ENCODE results near the gene PRKCE.

Gene PRKCE

GRCh38 chr2:46098621-46099062, 447.2 kb downstream of the PRKCE start:
- DNase-seq: no peak

- no peak for DNase-seq
Measured at GRCh38 chr2:46101557-46102220, 450.2 kb downstream of the PRKCE start.

- DNase-seq: no peak
Measured at GRCh38 chr2:46106690-46107089, 455.2 kb downstream of the PRKCE start.

GRCh38 chr2:46114996-46115395, 463.5 kb downstream of the PRKCE start:
- no peak for DNase-seq

GRCh38 chr2:46116150-46116549, 464.7 kb downstream of the PRKCE start:
- DNase-seq: no peak

DNA sequence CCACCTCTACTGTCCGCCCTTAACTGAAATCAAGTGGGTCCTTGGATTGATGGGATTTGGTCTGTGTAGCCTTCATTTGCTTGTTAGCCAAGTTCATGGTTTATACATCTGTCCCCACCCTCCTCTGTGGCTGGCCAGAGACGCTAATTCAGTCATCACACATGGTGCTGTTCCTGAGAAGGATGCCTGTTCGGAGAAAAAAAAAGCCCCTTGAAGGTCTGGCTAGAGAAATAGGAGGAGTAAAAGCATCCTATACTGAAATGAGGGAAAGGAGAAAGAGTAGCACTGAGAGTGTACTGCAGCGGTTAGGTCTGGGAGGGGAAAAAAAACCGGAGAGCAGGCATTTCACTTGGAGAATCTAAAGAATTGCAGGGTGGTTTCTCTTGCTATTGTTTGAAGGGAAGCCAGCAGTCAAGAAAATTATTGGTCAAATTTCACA, 465.1 kb downstream of the PRKCE start:
- no peak for DNase-seq

DNA sequence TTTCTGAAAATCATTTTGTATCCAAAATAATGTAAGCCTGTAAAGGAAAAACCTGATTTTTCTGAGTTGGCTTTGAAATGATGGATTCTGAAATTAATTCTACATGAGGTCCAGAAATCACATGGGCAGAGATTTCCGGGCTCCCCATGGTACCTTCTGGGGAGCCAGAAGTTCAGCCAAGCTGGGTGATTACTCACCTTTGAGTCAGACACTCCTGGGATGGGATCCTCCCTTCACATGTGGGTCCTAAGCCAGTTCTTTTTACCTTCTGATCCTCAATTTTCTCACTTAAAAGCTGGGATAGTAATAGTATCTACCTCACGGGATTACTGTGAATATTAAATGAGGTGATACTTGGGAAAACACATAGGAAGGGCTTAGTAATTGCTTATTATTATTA, 465.9 kb downstream of the PRKCE start:
- DNase-seq: no peak

- DNase-seq: no peak
Measured at GRCh38 chr2:46117994-46118393, 466.5 kb downstream of the PRKCE start.

DNA sequence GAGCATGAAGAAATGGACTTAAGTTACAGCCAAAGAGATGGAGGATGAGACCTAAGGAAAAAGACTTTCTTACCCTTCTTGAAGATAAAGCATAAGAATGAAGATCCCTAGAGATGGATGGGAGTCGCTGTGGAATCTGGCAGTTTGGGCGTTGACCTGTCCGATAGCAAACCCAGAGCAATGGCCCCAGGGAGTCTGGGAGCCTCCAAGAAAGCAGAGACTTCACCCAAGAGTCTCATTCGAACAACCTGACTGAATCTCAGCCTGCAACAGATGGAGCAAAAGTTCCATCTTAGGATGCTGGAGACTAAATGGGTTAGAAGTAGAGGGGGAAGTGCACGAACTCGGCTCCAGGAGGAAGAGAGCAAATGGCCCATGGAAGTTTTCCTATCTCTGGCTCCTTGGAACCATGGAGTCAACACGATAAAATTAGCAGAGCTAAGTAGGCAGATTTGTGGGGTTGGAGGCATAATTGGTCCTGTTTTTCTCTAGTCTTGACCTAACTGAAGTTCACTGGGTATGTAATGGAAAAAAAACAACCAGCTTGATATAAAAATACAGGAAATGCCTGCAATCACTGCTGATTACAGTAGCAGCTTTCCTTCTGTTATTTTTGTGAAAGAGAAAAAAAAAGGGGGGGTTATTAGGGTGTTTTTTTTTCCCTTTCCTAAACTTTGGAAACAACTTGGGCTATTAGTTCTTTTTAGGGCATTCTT, 467.3 kb downstream of the PRKCE start:
- no peak for DNase-seq

- DNase-seq: no peak
Measured at GRCh38 chr2:46119453-46119852, 468.0 kb downstream of the PRKCE start.

GRCh38 chr2:46120792-46121555, 469.5 kb downstream of the PRKCE start:
- no peak for DNase-seq

GRCh38 chr2:46122318-46122976, 471.0 kb downstream of the PRKCE start:
- DNase-seq: no peak

DNA sequence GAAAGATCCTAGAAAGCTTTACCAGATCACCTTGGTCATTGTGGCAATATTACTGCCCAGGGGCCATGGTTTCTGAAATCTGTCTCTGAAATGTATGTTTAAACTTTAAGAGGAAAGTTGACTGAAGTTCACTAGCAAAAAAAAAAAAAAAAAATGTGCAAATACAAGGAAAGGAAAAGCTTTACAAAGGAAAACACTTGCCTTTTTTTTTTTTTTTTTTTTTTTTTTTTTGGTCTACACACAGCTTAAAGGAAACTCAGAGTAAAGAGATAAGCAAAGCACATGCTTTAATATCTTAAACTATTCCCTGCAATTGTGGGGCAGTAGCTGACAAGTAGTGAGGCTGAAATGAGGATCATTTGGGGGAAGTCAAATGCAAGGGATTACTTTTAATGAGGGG, 471.5 kb downstream of the PRKCE start:
- no peak for DNase-seq

DNA sequence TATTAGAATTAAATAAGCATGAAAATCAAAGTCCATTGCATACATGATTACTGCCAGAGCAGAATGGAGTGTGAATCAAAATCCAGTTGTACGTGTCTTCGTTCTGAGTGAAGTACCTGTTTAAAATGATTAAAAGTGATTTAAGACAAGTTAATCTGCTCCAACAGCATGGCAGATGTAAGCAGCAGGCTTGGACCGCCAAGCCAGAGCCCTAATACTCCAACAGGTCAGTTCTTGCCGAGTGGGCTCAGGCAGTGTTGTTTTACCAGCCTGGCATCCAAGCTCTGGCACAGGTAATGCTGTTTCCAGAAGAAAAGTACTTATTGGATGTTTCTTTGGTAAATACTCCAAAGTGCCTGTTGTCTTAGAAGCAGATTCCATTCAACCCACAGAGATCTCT, 474.3 kb downstream of the PRKCE start:
- no peak for DNase-seq

GRCh38 chr2:46126571-46126970, 475.1 kb downstream of the PRKCE start:
- DNase-seq: no peak

DNA sequence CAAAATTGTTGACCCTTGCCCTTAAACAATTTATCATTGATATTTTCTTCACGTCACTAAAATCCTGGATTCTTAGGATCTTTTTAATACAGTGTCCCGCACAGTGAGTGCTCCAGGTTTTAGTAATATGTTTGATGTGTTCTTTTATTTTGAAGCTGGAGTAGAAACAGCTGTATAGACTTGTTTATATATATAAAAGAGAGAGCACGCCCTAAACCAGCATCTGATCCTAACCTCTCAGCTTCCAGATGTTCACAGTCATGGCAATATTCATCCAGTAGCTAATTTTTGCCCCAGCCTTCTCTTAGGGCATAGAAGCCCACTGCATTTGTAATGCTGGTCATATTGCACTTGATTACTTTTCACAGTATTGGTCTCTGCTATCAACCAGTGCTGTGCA, 475.7 kb downstream of the PRKCE start:
- no peak for DNase-seq

DNA sequence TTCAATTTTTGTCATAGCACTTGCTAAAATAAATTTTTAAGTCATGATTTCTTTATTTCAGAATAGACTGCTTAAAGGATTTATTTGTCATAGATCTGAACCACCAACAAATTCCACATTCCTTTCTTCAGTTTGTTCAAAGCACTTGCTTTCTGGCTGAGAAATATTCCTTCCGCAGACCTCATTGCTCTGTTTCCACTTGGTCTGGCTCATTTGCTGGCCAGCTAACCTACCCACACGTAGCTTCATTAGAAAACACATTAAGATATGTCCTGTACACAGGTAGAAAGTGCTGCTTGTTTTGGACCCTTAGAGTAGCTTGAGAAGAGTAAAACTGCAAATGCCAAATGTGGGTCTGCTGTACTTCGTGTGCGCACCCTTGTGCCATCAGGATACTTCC, 479.0 kb downstream of the PRKCE start:
- DNase-seq: no peak

GRCh38 chr2:46132996-46133395, 481.5 kb downstream of the PRKCE start:
- DNase-seq: no peak

- DNase-seq: no peak
Measured at GRCh38 chr2:46134531-46135227, 483.2 kb downstream of the PRKCE start.

- no peak for DNase-seq
Measured at GRCh38 chr2:46135228-46135855, 483.9 kb downstream of the PRKCE start.

GRCh38 chr2:46135958-46136357, 484.5 kb downstream of the PRKCE start:
- no peak for DNase-seq

- no peak for DNase-seq
Measured at GRCh38 chr2:46136481-46136880, 485.0 kb downstream of the PRKCE start.
